Body of pancreas (tissue), 4 donors: ENCODE measurements around the gene ARHGAP15.

ENCODE experiments used
- CTCF ChIP-seq, 7 experiments: fragments of 450-650 bp in 4 of 7; fragments of 200-600 bp in 3 of 7; sonication (generic) in 3 of 7; IDR thresholded peaks; one replicate each; pipeline ENCODE4 v1.5.1; 2016 to 2019; ENCODE audit warnings: antibody characterized with exemption in 7 of 7
- POLR2A ChIP-seq, 3 donors: fragments of 450-650 bp; IDR thresholded peaks; one replicate each; pipeline ENCODE4 v1.6.1; 2016; ENCODE audit warnings: antibody characterized with exemption in 3 of 3, mild to moderate bottlenecking in 2 of 3

- TF ChIP-seq CTCF (IDR thresholded peaks at IDR 0.05): no peak
- no peak for TF ChIP-seq POLR2A (IDR thresholded peaks at IDR 0.05)
Measured at GRCh38 chr2:143697744-143698143, 568.5 kb downstream of the ARHGAP15 start.
